Measurements from ENCODE around the gene GMCL1.
"Not testable (repeated sequence)": the region's sequence is repeated elsewhere in the genome, so short reads cannot be mapped to it uniquely, and the experiment has no call there.

Gene GMCL1

DNA sequence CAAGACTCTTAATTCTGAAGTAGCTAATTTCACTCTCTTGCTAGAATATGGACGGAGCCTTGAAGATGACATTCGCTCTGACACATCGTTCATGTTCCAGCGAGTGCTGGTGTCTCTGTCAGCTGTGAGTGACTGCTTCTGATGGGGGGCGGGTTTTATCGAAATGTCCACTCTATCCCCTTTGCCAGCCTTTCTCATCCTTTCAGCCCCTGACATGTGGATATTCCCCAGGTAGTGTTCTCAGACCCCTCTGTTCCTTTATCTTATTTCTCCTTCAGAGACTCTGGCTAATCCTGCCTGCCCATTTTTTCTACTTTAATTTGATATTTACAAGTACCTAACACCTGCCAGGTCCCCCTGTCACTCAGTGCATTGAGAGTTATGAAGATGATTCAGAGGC, 18.9 kb upstream of the GMCL1 start:
- no peak for DNase-seq

DNA sequence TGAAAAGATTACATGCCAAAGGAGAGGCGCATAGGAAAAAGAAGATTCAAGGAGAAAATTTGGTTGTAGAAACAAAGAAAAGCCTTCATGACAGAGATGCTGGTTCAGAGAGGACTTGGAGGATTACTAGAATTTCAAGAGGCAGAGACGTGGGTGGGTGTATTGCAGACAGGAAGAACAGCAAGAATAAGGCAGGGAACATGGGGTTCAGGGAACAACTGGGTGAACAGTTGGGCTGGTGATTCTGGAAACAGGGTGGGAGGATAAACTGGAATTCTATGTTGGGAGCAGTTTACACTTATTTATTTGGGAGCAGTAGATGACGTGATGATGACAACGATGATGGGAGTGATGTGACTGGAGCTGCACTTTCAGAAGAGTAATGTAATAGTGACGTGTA, 18.4 kb upstream of the GMCL1 start:
- DNase-seq = no peak

DNA sequence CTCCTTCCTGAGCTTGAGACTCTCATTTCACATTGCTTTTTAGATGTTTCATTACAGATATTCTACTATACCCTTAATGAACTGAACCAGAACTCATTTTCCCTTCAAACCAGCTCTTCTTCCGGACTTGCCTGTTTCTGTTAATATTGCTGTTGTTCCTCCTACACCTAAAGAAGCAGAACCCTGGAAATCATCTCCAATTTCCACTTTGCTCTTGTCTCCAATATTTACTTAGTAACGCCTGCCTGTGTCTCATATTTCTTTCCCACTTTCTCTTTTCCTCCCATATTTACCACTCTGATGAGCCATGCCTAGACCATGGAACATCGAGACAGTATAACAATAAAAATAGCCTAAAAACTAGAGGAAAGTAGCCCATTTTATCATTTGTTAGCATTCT, 17.9 kb upstream of the GMCL1 start:
- DNase-seq = no peak

DNA sequence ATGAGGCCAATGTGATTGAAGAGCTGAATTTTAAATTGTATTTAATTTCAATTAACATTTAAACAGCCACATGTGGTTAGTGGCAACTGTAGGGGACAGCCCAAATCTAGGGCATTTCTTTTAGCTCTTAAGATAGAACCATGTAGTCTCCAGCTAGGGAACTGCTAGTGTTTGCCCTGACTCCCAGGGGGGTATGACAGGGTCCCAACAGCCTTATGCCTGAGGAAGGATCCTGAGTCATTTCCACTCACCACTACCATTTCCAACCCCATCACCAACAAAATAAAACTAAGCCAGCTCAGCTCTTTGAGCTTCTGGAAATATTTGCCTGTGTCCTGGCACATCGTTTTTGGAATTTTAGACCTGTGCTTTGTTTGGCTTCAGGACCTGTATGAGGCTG, 13.7 kb upstream of the GMCL1 start:
- no peak for DNase-seq

DNA sequence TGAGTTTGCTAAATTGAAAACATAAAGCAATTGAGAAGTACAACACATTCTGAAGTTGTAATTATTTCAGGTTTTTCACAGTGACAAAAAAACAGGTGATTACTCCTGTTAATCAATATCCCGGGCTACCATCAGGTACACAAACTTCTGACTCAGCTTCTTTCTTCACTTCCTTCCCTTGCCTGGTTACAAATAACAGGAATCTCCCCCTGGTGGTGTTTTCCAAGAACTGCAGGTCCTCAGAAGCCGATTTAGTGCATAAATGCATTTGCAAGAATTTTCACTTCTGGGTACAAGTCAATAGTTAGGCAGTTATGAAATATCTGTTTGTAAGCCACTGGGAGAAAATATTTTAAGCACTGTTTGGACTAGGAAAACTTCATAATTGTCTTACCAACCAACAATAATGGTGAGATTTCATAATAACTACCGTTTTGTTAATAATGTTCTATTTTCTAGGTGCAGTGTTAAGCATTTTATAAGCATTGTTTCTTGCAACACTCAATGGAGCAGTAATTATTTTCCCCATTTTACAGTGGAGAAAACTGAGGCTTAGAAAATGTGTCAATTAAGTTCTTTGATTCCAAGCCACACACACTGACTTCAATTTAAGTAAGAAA, 12.4 kb upstream of the GMCL1 start:
- DNase-seq = peak; percentile 85

DNA sequence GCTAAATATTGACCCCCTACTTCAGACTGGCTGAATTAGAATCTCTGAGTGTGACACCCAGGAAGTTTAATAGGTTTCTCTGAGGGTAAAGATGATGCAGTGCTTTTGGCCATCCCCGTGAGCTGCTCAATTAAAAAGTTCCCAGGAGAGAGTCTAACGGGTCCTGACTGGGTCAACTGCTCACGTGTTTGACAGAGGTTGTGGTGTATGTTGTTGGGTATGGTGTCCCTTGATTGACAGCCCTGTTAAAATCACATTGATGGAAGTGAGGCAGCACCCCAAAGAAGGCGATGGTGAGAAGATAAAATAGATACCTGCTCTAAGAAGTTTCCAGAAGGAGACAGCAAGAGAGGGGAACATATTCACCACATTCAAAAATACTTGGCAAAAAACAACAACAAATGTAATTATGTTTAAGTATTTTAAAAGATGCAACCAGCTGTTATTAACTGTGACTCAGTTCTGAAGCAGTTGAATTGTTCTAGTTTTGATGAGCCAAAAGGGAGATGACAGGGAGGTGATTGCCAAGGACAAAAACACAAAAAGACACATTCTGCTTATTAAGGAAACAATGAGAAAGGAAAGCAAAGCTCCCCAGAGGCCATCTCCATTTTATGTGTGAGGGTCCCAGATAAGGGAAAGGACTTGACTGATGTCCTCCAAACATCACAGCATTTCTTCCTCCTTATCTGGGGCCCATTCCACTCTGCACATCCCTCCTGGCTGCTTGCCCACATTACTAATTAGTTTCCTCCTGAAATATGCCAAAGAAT, 11.5 kb upstream of the GMCL1 start:
- DNase-seq = no peak

DNA sequence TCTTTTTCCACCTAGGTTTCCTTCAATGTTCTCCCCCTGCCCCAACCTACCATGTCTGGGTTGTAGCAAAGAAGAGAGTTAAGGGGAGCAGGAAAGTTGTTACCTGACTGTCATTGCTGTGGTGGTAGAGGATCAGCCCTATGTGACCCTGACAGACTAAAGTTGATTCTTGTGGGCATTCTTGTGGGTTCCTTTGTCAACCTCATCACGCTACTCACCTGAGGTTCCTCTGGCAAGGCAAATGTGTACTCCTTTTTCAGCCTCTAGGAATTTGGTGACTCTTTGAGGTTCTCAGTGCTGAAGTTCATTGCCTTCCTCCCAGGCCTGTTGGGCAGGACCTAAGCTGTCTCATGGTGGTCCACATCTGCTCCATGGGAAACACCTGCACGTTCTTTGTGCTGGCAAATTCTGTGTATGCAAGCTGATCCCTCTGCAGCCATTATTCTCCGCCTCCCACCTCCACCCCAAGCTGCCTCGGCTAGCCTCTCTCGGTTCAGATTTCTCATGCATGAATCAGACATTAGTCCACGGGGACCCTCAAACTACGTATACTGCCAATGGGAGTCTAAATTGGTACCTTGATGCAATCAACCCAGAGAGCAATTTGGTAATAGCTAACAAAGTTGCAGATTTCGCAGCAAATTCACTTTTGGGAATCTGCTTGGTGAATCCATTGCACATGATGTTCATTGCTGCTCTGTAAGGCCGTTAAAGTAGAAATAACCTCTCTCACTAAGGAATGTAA, 1.5 kb upstream of the GMCL1 start:
- no peak for DNase-seq

DNA sequence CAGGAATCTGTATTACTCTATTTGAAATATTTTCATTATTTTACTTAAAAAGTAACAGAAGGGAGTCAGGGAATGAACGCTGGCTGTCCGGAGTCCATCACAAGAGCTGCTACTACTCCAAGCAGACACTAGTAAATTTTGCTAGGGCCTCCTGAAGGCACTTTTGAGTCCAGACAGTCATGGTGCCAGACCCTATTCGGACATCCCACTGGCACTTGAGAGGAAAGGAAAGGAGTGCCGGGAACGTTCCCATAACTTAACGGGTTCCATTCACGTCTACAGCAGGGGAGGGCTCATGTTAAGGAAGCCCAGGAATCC, 563 bp upstream of the GMCL1 start:
- no peak for DNase-seq

DNA sequence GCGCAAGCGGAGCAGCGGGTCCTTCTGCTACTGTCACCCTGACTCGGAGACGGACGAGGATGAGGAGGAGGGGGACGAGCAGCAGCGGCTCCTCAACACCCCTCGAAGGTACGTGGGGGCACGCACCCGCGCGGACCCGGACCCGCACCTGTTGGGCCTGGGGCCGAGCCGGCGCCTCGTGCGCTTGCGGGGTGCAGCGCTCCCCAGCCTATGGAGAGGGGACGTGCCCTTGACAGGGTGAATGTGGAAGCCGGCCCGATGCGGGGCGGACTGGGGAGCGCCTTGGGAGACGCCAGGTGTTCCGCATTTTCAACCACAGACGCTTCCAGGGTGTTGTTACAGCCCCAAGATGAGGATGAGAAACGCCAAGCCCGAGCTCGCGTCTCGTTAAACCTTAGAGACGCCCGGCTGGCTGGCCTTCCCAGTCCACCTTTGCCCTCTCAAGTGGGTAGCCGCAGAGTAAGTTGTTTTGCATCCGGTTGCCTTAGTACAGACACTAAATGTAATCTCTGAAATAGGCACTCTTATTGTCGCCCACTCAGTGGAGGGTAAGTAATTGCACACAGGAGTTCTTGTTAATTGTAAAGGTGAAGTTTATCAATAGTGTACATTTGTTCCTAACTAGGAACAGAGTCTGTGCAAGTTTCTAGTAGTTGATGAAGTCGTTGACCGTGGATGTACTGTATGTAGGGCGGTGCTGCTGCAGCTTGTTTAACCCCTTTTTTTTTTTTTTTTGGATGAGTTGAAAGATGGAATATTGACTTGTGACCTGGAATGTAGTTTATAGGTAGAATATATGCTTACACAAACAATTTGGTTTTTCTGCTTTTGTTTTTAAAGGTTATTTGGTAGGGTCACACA, 815 bp downstream of the GMCL1 start:
- peak; percentile 78 for DNase-seq

DNA sequence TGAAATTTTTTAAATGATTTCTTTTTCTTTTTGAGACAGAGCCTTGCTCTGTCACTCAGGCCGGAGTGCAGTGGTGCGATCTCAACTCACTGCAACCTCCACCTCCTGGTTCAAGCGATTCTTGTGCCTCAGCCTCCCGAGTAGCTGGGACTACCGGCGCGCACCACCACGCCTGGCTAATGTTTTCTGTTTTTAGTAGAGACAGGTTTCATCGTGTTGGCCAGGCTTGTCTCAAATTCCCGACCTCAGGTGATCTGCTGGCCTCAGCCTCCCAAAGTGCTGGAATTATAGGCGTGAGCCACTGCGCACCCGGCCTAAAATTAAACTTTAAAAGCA, 1.4 kb downstream of the GMCL1 start:
- not testable (repeated sequence) for DNase-seq

DNA sequence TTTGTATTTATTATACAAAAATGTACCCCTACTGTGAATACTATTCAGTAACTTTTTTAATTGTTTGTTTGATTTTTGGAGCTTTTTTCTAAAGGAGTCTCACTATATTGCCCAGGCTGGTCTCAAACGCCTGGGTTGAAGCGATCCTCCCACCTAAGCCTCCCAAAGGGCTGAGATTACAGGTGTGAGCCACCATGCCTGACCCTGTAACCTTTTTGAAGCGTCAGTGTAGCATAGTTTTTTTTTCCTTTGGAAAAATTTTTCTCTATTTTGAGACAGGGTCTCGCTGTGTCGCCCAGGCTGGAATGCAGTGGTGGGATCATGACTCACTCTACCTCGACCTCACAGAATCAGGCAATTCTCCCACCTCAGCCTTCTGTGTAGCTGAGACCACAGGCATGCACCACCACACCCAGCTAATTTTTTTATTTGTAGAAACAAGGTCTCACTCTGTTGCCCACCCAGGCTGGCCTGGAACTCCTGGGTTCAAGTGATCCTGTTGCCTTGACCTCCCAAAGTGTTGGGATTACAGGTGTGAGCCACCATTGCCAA, 2.0 kb downstream of the GMCL1 start:
- no peak for DNase-seq

DNA sequence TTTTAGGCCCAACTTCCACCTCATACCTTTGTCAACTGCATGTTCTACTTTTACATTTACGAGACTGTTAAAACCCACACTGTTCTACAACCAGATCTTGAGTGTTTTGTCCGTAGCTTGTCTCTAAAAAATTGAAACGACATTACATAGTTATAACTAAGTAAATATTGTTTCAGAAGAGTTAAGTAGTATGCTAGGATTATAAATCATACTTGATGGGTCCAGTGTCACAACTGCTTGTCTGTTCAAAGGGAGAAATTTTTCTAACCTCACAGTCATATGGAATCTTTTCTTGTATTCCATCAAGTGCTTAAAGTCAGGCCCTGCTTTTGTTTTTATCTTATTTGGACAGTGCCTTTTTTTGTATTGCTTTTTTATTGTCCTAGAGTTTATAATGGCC, 4.3 kb downstream of the GMCL1 start:
- DNase-seq = no peak

DNA sequence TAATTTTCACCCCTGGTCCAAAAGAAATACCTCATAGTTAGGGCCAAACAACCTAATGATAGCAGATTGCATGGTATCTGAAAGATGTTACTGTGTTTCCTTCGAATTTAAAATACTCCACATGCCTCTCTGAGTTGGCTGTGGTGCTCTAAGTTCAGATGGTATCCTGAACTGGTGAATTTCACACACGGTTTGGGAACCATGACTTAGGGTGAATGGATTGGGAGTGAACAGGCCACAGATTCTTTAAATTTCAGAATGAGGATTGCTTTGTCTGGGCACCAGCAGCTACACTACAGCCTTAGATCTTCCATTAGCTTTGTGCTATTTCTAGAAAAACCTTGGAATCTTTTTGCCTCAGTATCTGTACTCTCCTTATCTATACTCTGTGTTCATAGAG, 6.2 kb downstream of the GMCL1 start:
- no peak for DNase-seq

DNA sequence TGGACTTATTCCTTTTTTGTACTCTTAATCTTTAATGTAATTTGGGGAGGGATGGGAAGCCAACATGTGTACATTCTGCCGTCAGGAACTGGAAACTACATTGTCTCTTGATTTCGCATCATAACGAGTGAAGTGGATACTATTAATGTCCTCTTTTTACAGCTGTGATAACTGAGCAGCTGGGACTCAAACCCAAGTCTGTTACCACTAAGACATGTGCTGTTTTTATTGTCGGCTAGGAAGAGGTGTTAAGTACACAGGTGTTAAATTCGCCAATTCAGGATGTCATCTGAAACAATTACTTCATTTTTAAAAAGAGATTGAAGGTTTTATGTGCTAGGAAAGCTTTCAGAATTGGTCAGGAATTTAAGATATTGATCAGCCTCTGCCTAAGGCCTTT, 6.9 kb downstream of the GMCL1 start:
- DNase-seq = no peak

DNA sequence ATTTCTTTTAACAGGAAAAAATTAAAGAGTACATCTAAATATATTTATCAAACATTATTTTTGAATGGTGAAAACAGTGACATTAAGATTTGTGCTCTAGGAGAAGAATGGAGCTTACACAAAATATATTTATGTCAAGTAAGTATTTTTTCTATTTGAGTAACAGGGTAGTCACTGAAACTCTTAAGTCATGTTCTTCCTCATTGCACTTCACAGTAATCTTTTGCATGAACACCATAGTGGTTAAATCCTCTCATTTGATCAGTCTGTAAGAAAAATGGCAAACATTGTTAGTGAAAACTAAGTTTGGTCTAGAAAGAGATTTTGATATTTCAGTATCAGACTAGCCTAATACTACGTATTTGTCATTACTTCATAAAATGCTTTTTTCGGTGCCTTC, 8.1 kb downstream of the GMCL1 start:
- no peak for DNase-seq

DNA sequence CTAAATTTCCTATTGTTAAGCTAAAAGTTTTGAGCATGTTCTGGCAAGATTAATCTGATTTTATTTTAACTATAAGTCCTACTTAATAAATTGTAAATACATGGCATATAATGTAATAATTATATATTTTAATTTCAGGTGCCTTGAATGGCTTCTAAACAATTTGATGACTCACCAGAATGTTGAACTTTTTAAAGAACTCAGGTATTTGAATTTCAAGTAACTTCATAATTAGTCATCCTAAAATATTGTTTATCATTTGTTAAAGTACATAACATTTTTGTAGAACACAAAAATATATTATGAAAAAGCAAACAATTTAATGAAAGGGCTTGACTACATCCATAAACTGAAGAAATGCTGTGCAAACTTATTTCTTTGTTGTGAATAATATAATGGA, 14.5 kb downstream of the GMCL1 start:
- no peak for DNase-seq

DNA sequence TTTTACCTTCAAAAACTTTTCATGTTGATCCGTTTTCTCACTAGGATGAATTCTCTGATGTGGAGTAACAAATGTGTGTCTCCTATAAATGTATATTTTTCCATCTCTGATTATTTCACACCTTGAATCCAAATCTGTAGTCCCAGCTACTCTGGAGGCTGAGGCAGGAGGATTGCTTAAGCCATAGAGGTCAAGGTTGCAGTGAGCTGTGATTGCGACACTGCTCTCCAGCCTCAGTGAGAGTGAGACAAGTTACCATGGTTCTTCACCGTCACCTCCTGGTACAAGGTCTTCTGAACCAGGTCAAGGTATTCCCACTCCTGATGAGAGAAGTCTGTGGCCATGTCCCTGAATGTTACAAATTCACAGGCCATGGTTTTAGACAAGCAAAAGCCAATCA, 15.1 kb downstream of the GMCL1 start:
- DNase-seq = no peak

DNA sequence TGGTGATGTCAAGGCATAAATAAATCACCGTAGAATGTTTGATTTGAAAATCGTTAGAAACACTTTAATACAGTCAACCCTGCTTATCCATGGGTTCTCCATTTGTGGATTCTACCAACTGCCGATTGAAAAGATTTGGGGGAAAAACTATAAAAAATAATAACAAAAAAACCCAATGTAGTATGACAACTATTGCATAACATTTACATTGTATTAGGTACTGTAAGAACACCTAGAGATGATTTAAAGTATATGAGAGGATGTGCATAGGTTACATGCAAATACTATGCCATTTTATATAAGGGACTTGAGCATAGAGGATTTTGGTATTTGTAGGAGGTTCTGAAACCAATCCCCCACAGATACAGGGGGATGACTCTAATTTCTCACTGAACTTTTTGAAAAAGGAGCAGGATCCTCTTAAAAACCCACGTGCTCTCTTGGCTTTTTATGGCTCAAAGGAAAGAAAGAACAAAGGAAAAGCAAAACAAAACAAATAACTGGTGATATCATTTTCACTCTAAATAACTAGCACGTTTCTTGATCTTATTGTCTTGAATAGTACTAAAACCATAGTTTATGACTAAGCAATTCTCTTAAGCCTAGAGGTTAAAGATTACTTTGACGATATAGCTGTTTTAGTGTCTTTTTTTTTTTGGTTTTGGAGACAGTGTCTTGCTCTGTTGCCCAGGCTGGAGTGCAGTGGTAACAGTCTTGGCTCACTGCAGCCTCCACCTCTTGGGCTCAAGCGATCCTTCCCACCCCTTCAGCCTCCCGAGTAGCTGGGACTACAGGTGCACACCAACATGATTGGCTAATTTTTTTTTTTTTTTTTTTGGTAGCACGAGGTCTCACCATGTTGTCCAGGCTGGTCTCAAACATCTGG, 17.0 kb downstream of the GMCL1 start:
- DNase-seq = no peak

DNA sequence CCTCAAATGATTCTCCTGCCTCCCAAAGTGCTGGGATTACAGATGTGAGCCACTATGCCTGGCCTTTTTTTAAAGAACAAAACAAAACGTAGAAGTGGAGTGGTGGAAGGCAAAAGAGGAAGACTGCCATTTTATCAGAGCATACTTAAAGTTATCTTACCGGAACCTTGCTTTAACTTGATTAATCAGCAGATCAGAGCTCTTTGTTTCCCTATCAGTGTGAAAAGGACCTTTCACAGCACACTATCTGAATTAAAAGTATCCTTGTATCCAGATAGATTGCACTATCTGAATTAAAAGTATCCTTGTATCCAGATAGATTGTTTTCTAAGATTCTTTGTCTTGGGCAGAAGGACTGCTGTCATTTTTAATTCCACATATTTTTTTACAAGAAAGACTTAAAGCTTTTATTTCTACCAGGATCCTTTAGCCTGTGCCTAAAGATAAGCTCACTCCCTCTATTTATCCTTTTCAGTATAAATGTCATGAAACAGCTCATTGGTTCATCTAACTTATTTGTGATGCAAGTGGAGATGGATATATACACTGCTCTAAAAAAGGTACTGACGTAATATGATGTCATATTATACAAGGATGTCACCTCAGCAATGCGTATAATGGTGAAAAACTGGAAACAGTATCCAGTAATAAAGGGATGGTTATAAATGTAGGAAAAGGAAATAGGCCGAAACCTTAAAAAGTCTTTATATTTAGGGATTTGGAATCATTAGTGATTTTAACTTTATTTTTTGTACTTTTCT, 17.8 kb downstream of the GMCL1 start:
- no peak for DNase-seq

DNA sequence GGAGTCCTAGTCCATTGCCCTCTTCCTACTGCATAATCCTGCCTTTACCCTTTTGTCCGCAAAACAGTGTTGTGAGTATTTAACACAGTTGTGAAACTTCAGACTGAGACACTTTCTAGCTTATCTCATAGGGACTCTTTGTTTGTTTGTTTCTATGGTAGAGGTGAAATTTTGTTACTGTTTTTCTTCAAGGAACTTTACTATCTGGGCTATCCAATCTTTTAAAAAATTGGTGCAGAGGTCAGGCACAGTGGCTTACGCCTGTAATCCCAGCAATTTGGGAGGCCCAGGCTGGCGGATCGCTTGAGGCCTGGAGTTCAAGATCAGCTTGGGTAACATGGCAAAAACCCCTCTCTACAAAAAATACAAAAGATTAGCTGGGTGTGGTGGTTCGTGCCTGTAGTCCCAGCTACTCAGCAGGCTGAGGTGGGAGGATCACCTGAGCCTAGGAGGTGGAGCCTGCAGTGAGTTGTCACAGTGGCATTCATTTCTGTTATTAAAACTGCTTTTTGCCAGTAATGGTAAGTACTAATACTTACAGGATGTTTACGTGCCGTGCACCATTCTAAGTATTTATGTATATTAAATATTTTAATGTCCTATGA, 18.8 kb downstream of the GMCL1 start:
- DNase-seq = no peak

DNA sequence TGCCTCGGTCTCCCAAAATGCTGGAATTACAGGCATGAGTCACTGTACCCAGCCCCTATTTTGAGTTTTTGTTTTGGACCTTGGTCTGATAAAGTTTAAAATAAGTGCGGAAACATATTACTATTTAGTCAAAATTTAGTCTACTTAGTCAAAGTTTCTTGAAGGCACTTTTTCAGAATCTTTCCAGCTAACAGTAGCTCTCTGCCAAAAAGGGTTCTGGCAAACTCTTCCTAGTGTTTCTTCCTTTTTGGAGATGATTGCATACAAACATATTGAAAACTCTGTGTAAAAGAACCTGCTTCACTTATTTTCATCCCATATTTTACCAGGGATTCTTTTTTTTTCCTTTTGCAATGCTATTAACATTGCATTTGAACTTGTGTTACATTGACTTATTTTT, 28.8 kb downstream of the GMCL1 start:
- no peak for DNase-seq

All from activated effector memory CD4-positive, alpha-beta T cell treated with anti-CD3 and anti-CD28 coated beads, Interleukin-2, amount 50 U/mL, for 16 hours (primary cell).